ENCODE results near the gene E2F7. TPM values are rescaled to one million over a fixed set of nuclear protein-coding genes. Genes with fewer than 3 reads are reported as not detected.

The E2F7 gene
- total RNA-seq, 1 donor from 2014 or later: 0.22 TPM

DNA sequence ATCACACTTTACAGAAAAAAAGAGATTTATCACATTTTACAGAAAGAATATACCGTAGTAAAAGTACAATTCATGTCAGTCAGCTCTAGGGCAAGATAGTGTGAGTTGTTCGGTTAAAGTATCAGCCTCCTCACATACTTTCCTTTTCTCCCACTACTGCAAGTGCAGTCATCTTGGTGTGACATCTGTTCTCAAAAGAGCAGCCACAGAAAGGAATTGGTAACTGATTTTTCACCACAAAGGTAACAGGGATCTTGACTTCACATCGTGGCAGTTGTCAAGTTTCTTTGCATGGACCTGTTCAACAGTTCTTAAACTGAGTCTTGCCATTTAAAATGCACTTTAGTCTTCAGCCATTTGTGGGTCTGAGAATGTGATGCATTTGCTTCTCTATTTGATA is 5.0 kb upstream of the E2F7 start:
- DNase-seq (ENCODE audit: low spot score): no peak

DNA sequence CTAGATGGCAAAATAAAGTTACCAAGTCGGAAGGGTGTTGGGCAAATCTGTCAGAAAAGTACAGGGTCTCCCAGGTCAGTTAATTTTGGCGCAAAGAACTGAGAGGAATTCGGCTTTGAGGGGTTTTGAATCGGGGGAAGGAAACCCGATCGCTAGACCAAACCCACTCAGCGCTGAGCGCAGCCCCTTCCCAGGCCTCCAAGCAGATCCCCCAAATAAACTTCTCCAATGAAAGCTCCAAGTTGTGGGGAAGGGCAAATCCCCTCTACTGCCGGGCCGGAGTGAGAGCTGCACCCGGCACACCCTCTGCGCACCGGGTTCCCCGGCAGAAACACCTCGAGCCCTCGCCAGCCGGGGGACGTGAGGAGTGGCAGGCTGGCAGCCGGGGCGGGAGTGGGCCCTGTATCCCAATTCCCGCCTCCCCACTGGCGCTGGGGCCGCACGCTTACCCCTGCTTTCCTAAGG is 441 bp downstream of the E2F7 start:
- no peak for DNase-seq (ENCODE audit: low spot score)

GRCh38 chr12:77062846-77063461 is 2.4 kb downstream of the E2F7 start:
- no peak for DNase-seq (ENCODE audit: low spot score)

GRCh38 chr12:77062396-77062795 is 3.0 kb downstream of the E2F7 start:
- no peak for DNase-seq (ENCODE audit: low spot score)

DNA sequence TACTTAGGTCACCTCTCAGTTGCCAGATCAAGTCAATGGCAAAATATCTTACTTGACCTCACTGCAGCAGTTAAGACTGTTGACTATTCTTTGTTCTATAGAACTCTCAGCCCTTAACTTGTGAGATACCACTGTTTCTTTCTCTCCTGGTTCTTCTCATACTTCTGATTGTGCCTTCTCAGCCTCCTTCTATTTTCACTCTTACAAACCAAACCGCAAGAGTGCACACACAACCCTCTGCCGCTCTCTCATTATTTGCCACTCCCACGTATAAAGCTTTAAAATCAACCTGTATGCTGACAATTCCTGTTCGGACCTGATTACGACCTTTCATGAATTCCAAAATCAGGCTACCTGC is 4.5 kb downstream of the E2F7 start:
- DNase-seq (ENCODE audit: low spot score): no peak

DNA sequence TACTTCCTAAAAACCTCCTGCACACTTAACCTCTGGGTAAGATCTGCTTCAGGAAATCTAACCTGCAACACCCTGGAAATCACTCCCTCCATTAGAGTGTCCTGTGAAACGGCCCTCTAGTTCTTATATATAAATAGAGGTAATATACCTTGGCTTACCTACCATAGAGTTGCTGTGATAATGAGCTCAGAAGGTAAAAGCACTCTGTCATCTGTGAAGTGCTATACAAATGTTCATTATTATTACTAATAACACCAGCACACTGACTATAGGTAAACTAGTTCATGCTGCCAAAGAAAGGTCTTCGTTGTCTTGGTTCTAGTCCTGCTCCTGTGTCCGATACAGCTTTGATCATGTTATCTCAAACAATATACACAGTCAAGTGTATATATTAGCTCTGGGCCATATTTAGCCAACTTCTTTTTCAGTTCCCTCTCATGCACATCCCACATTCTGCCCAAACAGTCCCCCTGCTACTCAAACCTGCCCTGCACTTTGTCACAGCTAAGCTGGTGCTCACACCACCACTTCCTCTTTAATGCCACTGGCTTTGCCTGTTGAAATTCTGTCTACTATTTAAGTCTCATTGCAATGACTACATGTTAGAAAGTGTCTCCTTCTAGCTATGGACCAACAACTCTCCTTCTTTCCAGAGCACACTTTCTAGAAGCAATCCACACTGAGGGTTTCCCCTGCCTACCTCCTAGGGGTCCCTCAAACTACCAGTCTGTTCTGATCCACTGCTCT is 5.1 kb downstream of the E2F7 start:
- DNase-seq (ENCODE audit: low spot score): no peak

DNA sequence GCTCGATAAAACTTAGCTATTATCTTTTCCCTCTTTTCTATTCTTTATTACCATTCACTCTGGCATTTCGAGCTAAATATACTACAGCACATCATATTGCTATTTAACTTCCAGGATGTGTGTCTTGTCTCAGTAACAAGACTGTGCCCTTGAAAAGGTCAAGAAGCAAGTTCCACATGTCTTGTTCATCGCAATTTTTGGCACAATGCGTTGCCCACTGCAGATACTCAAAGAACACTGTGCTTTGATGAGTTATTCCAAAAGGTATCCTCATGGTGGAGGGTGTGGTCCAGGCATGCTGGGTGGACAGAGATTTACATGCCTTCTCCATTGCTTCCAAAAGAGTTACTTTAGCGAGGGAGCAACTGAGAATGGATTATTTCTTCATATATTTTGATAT is 6.6 kb downstream of the E2F7 start:
- no peak for DNase-seq (ENCODE audit: low spot score)

- no peak for DNase-seq (ENCODE audit: low spot score)
Measured at GRCh38 chr12:77054851-77055250, 10.5 kb downstream of the E2F7 start.

DNA sequence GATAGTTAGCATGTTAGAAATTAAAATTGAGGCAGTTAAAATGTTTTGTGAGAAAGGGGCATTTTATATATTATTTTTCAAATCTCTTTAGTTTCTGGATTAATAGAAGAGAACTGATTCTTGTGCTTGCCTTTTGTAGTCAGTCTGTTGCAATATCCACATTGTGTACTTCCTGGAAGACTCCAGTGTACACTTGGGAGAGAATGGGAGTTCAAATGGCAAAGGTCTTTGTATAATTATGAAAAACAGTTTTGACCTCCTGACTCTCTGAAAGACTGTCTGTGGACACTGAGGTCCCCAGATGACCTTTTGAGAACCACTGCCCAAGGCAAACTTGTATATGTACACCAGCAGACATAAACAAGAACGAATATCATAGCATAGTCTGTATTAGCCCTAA is 12.1 kb downstream of the E2F7 start:
- DNase-seq (ENCODE audit: low spot score): no peak

DNA sequence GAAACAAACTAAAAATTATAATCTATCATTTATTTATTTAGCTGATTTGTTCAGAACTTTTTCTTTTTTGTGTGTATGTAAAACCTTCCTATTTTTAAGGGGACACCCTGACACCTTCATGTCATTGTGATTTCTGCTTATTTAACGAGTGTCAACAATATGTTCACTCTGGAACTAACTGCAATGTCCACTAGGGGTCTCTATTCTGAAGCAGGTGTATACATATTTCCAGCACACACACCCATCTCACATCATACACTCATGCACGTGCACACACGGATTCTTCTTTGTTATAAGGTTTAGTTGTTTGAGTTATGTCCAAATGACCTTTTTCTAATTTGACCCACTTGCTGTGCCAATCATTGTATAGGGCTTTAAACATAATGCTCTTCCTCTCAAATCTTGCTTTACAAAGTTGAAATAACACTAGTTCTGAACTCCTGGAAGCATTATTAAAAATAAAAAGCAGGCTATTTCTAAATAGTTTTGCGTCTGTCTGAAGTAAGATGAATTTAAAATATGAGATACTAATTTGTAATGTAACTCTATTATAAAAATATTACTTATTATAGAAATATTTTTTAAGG is 15.5 kb downstream of the E2F7 start:
- no peak for DNase-seq (ENCODE audit: low spot score)

DNA sequence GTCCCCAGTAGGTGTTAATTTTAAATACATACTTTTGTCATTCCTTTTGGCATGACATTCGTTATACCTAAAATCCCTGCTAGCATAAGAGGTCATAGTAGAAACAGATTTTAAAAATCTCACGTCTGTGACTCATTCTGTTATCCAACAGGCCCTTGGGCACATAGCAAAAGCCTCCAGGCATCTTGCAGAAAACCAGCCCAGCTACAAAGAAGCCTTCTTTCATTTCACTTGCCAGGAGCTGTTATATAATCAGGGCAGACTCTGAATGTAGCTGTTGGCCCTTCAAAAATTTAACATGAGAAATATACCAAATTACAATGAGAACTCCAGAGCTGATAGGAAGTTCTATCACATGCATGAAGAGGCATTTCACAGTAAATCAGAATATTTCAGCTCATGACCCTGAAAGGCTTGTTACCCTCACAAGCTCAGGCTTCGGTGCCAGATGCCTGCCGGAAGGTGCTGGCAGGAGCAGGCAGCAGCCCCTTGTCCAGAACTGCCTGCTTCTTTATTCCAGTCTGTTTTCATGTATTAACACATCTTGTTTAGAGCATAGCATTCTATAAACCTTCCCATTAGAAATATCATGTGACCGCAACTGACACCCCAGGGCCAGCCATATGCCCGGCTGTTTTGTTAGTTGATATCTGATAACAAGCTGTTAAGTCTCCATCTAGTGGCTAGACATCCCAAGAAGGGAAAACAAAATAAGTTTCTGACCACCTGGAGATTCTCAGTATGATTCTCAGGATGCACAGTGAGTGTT is 17.8 kb downstream of the E2F7 start:
- no peak for DNase-seq (ENCODE audit: low spot score)

DNA sequence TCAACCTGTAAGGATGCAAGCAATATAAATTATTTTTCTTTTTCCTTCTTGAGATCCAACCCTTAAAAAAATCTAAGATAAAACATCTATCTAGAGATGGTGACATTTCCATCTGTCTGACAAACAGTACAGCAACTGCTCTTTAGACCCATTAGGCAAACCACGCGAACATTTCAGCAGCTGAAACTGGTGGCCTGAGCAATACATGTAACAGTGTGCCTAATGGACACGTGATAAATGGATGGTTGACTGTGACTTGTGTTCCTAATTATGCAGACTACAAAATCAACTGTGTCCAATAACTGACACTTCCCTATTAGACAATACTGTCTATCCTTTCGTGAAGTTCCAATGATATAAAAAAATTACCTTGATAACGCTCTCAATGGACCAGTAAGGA is 18.9 kb downstream of the E2F7 start:
- no peak for DNase-seq (ENCODE audit: low spot score)

GRCh38 chr12:77045183-77045582 is 20.2 kb downstream of the E2F7 start:
- DNase-seq (ENCODE audit: low spot score): no peak

GRCh38 chr12:77044721-77045120 is 20.6 kb downstream of the E2F7 start:
- no peak for DNase-seq (ENCODE audit: low spot score)

- no peak for DNase-seq (ENCODE audit: low spot score)
Measured at GRCh38 chr12:77042833-77043232, 22.5 kb downstream of the E2F7 start.

DNA sequence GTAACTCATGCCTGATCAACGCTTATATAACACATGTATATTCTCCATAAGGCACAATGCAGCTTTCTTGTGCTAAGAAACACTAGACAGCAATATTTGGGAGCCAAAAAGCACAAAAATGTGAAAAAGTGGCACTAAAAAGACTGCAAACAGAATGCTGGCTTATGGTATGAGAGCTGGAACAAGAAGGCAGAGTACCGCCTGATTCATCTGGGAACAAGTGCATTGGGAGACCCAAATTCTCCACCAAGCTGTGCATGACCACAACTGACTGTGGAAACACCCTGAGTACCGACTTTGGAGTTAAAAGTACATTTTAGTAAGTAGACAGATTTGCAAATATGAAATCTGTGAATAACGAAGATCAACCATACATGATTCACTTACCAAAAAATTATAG is 25.1 kb downstream of the E2F7 start:
- no peak for DNase-seq (ENCODE audit: low spot score)

- DNase-seq (ENCODE audit: low spot score): no peak
Measured at GRCh38 chr12:77035226-77035625, 30.1 kb downstream of the E2F7 start.

GRCh38 chr12:77033658-77034536 is 31.5 kb downstream of the E2F7 start:
- DNase-seq (ENCODE audit: low spot score): no peak

DNA sequence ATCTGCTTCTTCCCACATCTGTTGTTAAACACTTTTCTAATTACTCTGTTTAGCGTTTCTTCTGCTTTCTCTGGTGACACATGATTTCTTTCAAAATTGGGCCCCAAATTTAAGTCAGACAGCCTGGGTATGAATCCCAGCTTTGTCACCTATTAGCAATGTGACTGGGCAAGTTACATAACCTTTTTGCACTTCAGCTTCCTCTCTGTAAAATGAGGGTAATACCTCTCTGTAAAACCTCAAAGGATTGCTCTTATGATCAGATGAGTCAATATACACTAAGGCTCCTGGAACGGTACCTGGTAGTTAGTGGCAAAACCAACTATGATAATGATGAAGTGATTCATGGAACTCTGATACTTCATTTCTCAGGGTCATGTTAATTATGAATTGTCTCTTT is 33.0 kb downstream of the E2F7 start:
- no peak for DNase-seq (ENCODE audit: low spot score)

GRCh38 chr12:77031745-77032144 is 33.6 kb downstream of the E2F7 start:
- DNase-seq (ENCODE audit: low spot score): no peak

- DNase-seq (ENCODE audit: low spot score): no peak
Measured at GRCh38 chr12:77025782-77026314, 39.5 kb downstream of the E2F7 start.

Measured in mesenteric fat pad (tissue), 1 donor.